K562 (cell line): ENCODE results near the gene MIEF1. TPM values are rescaled to one million over a fixed set of nuclear protein-coding genes. Genes with fewer than 3 reads are reported as not detected.

ENCODE experiments used
- COPS2 ChIP-seq: fragments of 450-650 bp; conservative IDR thresholded peaks from 2 replicates; pipeline ENCODE4 v1.6.1; 2016; ENCODE audit warnings: mild to moderate bottlenecking, moderate library complexity
- EGR1 ChIP-seq: fragments of 450-650 bp; conservative IDR thresholded peaks from 2 replicates; pipeline ENCODE4 v1.6.1; 2017; ENCODE audit warnings: mild to moderate bottlenecking
- ERF ChIP-seq: fragments of 450-650 bp; formaldehyde crosslinking; IDR thresholded peaks from 2 replicates; pipeline ENCODE4 v1.4.0; 2020; ENCODE audit warnings: mild to moderate bottlenecking, mixed read lengths
- ETV1 ChIP-seq: fragments of 450-650 bp; conservative IDR thresholded peaks from 2 replicates; pipeline ENCODE4 v1.6.1; 2016; ENCODE audit warnings: missing genetic modification characterization, control low read depth, low read depth, missing compliant biosample characterization
- GABPB2 ChIP-seq: fragments of 250-450 bp; sonication (Bioruptor Pico); conservative IDR thresholded peaks from 2 replicates; pipeline ENCODE4 v1.5.1; 2021; ENCODE audit warnings: mild to moderate bottlenecking
- NFIX ChIP-seq: fragments of 250-450 bp; sonication (Bioruptor Pico); IDR thresholded peaks from 2 replicates; pipeline ENCODE4 v1.4.0; 2020; ENCODE audit warnings: low read depth, mild to moderate bottlenecking, moderate library complexity
- PCBP1 ChIP-seq: fragments of 200-400 bp; formaldehyde crosslinking; IDR thresholded peaks from 2 replicates; pipeline ENCODE4 v1.6.1; 2018; ENCODE audit warnings: mild to moderate bottlenecking, low read depth, low read length; ENCODE audit not compliant: poor library complexity, severe bottlenecking
- RFX1 ChIP-seq: fragments of 450-650 bp; IDR thresholded peaks from 2 replicates; pipeline ENCODE4 v1.6.1; 2016; ENCODE audit warnings: mild to moderate bottlenecking, moderate library complexity
- SNIP1 ChIP-seq: fragments of 450-650 bp; IDR thresholded peaks from 2 replicates; pipeline ENCODE4 v1.7.1; 2017; ENCODE audit warnings: low read depth, mild to moderate bottlenecking
- WHSC1 ChIP-seq: IDR thresholded peaks from one replicate; pipeline ENCODE4 v1.6.1; 2012; ENCODE audit warnings: low read length, control low read depth, inconsistent platforms
- ZFP30 ChIP-seq: fragments of 250-450 bp; sonication (Bioruptor Pico); IDR thresholded peaks from 2 replicates; pipeline ENCODE4 v1.8.0; 2022; ENCODE audit warnings: moderate library complexity, mild to moderate bottlenecking, inconsistent platforms, borderline replicate concordance
- ZNF586 ChIP-seq: fragments of 450-650 bp; formaldehyde crosslinking; conservative IDR thresholded peaks from 2 replicates; pipeline ENCODE4 v1.4.0; 2020; ENCODE audit warnings: mild to moderate bottlenecking, moderate library complexity
- ZNF76 ChIP-seq: fragments of 250-450 bp; sonication (Bioruptor Pico); IDR thresholded peaks from 2 replicates; pipeline ENCODE4 v1.4.0; 2020; ENCODE audit warnings: mild to moderate bottlenecking, moderate library complexity, borderline replicate concordance
- ZNF778 ChIP-seq: fragments of 450-650 bp; formaldehyde crosslinking; IDR thresholded peaks from 2 replicates; pipeline ENCODE4 v1.4.0; 2020; ENCODE audit warnings: mild to moderate bottlenecking, moderate library complexity
- ZNF785 ChIP-seq: fragments of 250-450 bp; sonication (Bioruptor Pico); IDR thresholded peaks from 2 replicates; pipeline ENCODE4 v1.4.0; 2020; ENCODE audit warnings: mild to moderate bottlenecking
- ZZZ3 ChIP-seq: fragments of 450-650 bp; IDR thresholded peaks from 2 replicates; pipeline ENCODE4 v1.6.1; 2016; ENCODE audit warnings: antibody characterized with exemption, mild to moderate bottlenecking, moderate library complexity
- polyA plus RNA-seq, 8 experiments: library from polyadenylated mRNA; depleted of rRNA in 4 of 8; stranded (reverse) in 5 of 8; unstranded in 3 of 8; fragments of >200 nt; fragmentation: Nextera tagmentation in 2 of 8; fragmentation: Illumina TruSeq in 1 of 8; extraction: Ambion mirVana in 2 of 8; extraction: Trizol in 1 of 8; gene quantifications; 2 replicates each; pipeline versions ENCODE4 v1.2.1 to v1.2.3, GENCODE V29; 2011 to 2014; ENCODE audit warnings: inconsistent platforms in 1 of 8, missing spikeins in 1 of 8
- total RNA-seq, 7 experiments: library from RNA; depleted of rRNA in 6 of 7; stranded (reverse); fragments of >200 nt in 6 of 7; fragmentation: Illumina TruSeq in 2 of 7; extraction: Trizol in 2 of 7; gene quantifications; 2 replicates each; pipeline versions ENCODE4 v1.2.1 to v1.2.3, GENCODE V29; 2011 to 2021; ENCODE audit warnings: low replicate concordance in 1 of 7
- TF ChIP-seq, protein P1 (sequence below): fragments of 250-450 bp; sonication (Bioruptor Pico); IDR thresholded peaks from 2 replicates; pipeline ENCODE4 v1.8.0; 2021; ENCODE audit warnings: mild to moderate bottlenecking, moderate library complexity
- TF ChIP-seq, protein P2 (sequence below): sonication (generic); formaldehyde crosslinking; IDR thresholded peaks from 2 replicates; pipeline ENCODE4 v1.8.0; 2022; ENCODE audit warnings: mild to moderate bottlenecking, missing genetic modification reagents, borderline replicate concordance
- TF ChIP-seq, protein P3 (sequence below): fragments of 250-450 bp; sonication (Bioruptor Pico); IDR thresholded peaks from 2 replicates; pipeline ENCODE4 v1.8.0; 2021; ENCODE audit warnings: moderate library complexity, mild to moderate bottlenecking, inconsistent platforms
- TF ChIP-seq, protein P4 (sequence below): sonication (generic); formaldehyde crosslinking; IDR thresholded peaks from 2 replicates; pipeline ENCODE4 v1.8.1; 2022; ENCODE audit warnings: missing genetic modification reagents
- TF ChIP-seq, protein P5 (sequence below): fragments of 200-400 bp; formaldehyde crosslinking; IDR thresholded peaks from 2 replicates; pipeline ENCODE4 v1.6.1; 2017; ENCODE audit warnings: mild to moderate bottlenecking, low read depth, low read length, moderate library complexity

The MIEF1 gene
- total and polyA plus RNA-seq, 9 of the 15 experiments (the other 6 are each of a cell fraction or from before 2014, with no cell fraction given): 10.9 to 51.8 (median 25.5) TPM

DNA sequence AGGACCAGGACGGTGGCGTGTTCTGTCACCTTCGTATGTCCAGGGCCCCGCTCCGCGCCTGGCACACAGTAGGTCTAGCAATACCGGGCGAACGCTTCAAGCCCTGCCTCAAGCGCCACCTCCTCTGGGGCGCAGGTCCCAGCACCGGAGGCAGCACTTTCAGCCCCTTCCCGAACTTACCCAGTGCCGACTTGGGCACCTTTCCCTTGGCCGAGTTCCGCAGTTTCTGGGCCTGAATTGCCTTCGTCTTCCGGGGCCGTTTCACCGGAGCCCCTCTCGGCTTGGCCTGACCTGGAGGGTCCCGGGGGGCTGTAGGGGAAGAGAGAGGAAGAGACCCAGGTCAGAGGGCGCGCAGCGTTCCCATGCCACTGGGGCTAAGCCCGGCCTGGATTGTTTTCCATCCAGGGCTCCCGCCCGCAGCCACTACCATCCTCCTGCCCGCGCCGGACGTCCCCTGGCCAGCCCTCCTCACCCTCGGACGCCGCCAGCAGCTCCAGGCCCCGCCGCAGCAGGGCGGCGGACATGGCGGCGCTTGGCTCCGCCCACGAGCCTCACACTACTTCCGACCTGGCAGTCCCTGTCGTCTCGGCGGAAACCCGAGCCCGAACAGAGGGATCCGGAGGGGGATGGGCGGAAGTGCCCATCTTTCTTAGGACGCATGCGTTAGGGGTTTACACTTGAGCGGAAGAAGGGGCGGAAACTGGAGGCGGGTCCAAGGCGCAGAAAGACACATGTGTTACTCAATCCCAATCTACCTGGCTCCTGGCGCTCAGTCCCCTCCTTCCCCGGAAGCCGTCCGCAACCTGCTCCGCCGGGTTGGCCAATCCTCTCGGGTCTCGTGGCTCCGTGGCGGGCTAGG lies 30.4 kb downstream of the MIEF1 start, which contains the start of gene RPS19BP1 (continued):
- TF ChIP-seq ZZZ3 (no peak), ZNF76 (CRISPR knock-in tag) (no peak), ERF (CRISPR knock-in tag) (no peak), WHSC1 (no peak), NFIX (CRISPR knock-in tag) (no peak), ZNF785 (no peak), SNIP1 (no peak), RFX1 (no peak), GABPB2 (CRISPR knock-in tag) (no peak), ZNF586 (no peak), ZNF778 (CRISPR knock-in tag) (no peak), EGR1 (peak; percentile 61; the same call in 1 of the 2 replicates), ZFP30 (CRISPR knock-in tag) (no peak), COPS2 (no peak), ETV1 (tag) (peak; percentile 86), PCBP1 (no peak)
- TF ChIP-seq, protein P1, sequence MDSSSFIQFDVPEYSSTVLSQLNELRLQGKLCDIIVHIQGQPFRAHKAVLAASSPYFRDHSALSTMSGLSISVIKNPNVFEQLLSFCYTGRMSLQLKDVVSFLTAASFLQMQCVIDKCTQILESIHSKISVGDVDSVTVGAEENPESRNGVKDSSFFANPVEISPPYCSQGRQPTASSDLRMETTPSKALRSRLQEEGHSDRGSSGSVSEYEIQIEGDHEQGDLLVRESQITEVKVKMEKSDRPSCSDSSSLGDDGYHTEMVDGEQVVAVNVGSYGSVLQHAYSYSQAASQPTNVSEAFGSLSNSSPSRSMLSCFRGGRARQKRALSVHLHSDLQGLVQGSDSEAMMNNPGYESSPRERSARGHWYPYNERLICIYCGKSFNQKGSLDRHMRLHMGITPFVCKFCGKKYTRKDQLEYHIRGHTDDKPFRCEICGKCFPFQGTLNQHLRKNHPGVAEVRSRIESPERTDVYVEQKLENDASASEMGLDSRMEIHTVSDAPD (CRISPR knock-in tag): no peak
- TF ChIP-seq, protein P2, sequence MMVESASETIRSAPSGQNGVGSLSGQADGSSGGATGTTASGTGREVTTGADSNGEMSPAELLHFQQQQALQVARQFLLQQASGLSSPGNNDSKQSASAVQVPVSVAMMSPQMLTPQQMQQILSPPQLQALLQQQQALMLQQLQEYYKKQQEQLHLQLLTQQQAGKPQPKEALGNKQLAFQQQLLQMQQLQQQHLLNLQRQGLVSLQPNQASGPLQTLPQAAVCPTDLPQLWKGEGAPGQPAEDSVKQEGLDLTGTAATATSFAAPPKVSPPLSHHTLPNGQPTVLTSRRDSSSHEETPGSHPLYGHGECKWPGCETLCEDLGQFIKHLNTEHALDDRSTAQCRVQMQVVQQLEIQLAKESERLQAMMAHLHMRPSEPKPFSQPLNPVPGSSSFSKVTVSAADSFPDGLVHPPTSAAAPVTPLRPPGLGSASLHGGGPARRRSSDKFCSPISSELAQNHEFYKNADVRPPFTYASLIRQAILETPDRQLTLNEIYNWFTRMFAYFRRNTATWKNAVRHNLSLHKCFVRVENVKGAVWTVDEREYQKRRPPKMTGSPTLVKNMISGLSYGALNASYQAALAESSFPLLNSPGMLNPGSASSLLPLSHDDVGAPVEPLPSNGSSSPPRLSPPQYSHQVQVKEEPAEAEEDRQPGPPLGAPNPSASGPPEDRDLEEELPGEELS (CRISPR knock-in tag): no peak
- TF ChIP-seq, protein P3, sequence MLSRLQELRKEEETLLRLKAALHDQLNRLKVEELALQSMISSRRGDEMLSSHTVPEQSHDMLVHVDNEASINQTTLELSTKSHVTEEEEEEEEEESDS (CRISPR knock-in tag): no peak
- TF ChIP-seq, protein P4, sequence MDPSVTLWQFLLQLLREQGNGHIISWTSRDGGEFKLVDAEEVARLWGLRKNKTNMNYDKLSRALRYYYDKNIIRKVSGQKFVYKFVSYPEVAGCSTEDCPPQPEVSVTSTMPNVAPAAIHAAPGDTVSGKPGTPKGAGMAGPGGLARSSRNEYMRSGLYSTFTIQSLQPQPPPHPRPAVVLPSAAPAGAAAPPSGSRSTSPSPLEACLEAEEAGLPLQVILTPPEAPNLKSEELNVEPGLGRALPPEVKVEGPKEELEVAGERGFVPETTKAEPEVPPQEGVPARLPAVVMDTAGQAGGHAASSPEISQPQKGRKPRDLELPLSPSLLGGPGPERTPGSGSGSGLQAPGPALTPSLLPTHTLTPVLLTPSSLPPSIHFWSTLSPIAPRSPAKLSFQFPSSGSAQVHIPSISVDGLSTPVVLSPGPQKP: no peak
- TF ChIP-seq, protein P5, sequence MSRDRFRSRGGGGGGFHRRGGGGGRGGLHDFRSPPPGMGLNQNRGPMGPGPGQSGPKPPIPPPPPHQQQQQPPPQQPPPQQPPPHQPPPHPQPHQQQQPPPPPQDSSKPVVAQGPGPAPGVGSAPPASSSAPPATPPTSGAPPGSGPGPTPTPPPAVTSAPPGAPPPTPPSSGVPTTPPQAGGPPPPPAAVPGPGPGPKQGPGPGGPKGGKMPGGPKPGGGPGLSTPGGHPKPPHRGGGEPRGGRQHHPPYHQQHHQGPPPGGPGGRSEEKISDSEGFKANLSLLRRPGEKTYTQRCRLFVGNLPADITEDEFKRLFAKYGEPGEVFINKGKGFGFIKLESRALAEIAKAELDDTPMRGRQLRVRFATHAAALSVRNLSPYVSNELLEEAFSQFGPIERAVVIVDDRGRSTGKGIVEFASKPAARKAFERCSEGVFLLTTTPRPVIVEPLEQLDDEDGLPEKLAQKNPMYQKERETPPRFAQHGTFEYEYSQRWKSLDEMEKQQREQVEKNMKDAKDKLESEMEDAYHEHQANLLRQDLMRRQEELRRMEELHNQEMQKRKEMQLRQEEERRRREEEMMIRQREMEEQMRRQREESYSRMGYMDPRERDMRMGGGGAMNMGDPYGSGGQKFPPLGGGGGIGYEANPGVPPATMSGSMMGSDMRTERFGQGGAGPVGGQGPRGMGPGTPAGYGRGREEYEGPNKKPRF: no peak
